GM19035 (cell line): Measurements from ENCODE around the gene ARHGEF10L.

ENCODE experiments used
- ATAC-seq: cut with Tn5 transposase; IDR thresholded peaks from one replicate; pipeline ENCODE4 v1.9.1; 2021; ENCODE audit not compliant: unreplicated experiment

ARHGEF10L gene

DNA sequence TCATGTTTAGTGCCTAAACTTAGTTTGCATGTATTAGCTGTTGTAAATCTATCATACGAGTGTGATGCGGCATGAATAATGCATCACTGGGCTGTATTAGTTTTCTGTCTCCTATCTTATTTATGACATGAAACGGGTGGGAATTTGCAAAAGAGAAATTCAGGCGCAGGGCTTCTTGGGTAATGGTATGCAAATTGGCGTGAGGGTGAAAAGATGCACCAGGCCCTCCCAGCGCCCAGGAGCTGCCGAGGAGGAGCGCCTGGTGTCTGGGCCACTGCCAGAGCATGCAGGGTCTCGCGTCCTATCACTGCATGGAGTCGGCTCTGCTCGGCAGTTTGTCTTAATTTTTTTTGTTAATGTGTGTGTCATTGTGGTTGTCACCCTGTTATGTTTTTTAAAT is 132.7 kb downstream of the ARHGEF10L start:
- ATAC-seq = no peak

DNA sequence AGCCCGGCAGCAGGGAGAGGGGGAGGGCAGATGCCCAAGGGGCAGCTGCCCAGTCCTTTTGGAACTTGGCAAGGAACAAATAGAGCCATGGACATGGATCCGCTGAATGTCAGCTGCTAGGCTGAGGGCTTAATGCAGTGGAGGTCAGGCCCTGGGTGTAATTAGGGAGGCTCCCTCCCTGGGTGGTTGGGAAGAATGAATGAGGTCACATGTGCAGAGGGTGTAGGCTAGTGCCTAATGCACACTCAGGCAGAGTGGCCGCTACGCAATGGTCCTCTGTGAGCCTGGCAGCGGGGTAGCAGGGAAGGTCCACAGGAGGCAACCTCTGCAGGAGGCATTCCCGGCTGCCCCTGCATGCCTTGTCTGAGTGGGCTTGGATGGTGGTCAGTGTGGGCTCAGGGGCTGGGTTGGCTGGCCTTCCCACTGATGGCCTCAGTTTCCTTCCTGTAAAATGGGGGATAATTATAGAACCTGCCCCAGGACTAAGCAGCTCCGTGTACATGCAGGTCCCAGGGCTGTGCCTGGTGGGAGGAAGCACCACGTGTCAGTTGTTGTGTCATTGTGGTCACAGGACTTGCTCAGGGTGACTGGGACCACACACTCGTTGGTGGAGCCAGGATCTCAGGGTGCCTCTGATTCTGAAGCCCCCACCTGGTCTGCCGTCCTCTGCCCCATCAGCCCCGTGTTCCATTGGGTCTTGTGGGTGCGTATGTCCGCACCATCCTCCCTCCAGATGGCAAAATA is 134.0 kb downstream of the ARHGEF10L start:
- ATAC-seq = no peak

DNA sequence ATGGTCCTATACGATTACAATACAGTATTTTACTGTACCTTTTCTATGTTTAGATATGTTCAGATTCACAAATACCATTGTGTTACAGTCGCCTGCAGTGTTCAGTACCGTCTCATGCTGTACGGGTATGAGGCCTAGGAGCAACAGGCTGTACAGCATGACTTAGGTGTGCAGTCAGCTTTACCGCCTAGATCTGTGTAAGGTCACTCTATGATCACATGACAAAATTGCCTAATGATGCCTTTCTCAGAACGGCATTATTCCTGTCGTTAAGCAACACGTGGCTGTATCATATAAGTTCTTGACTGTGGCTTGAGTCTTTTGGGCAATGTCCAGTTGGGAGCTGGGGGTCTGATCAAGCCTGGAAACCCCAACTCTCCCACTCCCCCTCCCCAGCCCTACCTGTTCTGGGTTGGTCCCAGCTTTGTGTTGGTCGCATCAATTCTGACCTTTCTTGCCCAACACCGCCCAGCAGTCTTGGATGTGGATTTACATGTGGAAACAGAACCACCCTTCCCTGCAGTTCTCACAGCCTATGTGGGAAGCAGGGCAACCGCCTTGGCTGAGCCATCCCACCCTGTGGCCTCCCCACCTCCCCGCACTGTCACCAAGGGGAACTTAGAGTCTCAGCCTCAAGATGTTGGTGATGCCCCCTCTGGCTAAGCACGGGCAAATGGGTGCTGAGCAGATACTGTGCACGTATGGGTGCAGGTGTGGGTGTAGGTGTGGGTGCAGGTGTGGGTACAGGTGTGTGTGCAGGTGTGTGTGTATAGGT is 135.4 kb downstream of the ARHGEF10L start:
- no peak for ATAC-seq

DNA sequence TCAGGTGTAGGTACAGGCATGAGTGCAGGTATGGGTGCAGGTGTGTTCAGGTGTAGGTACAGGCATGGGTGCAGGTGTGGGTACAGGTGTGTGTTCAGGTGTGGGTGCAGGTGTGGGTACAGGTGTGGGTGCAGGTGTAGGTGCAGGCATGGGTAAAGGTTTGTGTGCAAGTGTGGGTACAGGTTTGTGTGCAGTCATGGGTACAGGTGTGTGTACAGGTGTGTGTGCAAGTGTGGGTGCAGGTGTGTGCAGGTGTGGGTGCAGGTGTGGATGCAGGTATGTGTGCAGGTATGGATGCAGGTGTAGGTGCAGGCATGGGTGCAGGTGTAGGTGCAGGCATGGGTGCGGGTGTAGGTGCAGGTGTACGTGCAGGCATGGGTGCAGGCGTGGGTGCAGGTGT is 136.2 kb downstream of the ARHGEF10L start:
- no peak for ATAC-seq

DNA sequence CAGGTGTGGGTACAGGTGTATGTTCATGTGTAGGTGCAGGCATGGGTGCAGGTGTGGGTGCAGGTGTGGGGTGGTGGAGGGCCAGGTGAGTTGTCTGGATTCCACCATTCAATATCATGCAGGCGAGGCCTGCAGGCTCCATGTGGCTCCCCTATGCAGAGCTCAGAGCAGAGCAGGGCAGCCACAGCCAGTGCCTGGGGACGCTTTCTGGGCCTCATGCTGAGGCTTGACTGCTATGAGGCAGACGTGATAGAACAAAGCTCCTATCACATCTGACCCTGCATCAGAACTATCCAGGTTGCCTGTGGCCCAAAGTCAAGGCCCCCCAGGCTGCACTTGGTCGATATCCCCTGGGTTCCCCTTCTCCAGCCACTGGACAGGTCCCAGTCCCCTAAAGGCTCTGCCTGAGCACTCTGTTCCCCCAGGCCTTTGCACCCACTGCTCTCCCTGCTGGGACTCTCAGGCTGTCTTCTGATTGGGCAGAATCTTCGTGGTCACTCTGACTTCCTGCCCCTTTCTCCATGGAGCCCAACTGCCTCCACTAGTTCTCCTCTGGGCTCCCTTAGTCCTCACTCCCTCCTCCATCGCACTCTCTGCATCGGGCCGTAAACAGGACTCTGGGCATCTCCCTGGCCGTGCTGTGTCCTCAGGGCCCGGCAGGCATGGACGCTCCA is 137.0 kb downstream of the ARHGEF10L start:
- no peak for ATAC-seq

DNA sequence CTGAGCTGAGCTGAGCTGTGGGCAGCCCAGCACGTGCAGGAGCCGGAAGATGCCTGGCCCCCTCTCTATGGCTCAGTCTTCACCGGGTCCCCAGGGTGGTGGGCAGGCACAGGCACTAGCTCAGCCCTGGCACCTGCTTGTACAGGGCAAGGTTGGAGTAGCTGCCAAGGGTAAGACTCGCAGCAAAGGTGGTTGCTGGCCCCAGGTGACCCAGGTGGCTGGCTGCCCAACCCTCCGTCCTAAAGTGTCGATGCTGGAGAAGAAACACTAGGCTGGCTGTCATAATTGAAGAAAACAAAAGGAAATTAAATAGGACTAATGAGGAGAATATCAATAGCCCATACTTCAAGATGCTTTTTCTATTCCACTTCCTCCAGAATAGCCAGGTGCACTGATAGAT is 138.5 kb downstream of the ARHGEF10L start:
- ATAC-seq = no peak

DNA sequence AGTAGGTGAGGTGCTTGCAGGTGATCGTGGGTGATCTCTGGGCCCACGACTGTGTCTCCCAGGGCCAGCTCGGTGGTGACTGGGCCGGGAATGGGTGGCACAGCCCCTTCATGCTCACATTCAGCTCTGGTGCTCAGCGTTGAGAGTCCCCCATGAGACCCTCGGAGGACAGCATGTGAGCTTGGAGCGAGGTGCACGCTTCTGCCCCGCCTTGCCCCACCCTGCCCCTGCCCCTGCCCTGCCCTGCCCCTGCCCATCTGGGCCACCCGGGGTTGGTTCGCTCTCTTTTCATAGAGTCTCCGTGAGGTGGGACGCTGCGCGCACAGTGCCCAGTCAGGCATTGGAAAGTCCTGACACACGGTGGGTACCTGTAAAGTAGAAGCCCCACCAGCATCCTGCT is 140.4 kb downstream of the ARHGEF10L start:
- no peak for ATAC-seq

DNA sequence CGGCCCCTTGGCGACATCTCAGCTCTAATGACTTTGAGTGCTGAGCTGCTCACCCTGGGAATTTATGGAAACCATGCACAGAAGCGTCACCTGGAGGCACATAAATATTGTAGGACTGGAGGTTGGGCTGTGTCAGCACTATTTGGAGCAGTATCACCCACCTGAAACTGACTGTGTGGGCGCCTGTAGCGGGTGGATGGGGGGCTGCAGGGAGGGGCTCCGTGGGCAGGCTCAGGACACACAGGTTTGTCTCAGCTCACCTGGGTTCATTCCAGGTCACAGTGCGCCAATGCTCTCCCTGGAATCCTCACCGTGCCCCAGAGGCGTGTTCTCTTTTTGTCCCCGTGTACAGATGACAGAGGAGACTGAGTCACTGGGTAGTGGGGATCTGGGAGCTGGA is 140.8 kb downstream of the ARHGEF10L start:
- no peak for ATAC-seq

DNA sequence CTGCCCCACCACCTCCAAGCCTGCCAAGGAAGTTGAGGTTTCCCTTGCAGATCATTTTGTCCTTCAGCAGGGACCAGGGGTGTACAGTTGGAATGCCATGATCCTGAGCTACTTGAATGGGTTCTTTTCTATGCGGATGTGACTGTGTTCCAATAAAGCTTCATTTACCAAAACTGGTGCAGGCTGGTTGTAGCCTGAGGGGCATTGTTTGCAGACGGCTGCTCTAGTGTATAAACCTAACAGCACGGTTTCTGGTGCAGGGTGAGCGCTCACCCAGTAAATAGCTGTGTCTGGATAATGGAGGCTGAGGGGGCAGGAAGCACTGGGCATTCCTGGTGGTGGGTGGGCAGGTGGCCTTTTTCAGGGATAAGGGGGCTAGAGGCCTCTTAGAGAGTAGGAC is 142.9 kb downstream of the ARHGEF10L start:
- no peak for ATAC-seq

DNA sequence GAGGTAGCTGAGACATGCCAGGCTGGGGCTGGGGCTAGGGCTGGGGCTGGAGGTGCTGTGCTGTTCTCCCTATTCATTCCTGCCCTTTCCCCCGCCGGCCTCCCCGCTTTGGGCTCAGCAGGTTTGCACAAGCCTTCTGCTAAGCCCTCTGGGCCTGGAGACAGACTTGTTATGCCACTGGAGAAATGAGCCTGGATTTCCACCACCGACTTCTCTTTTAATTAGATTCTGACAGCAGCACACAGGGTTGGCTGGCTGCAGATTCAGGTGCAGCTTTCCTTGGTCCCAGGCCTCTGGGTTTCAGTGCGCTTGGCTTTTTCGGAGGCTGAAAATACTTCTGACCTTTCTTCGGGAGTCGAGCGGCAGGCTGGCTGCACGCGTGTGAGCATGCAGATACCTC is 144.1 kb downstream of the ARHGEF10L start:
- ATAC-seq = no peak

DNA sequence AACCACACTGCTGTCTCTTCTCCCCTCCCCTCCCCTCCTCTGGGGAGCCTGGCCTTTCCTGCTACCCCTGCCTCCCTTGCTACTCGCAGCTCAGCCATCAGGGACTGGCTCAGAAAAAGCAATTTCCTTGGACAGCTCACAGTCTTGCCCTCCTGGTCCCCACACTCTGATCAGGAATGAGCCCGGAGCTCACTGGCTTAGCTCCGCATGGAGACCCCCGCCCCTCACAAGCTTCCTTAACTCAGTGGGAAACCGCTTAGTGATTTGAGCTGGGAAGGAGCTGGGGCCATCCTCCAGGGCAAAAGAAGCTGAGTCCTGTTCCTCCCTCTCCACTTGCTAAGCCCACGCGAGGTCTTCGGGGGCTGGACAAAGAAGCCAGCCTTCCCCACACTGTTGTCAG is 145.3 kb downstream of the ARHGEF10L start:
- no peak for ATAC-seq

DNA sequence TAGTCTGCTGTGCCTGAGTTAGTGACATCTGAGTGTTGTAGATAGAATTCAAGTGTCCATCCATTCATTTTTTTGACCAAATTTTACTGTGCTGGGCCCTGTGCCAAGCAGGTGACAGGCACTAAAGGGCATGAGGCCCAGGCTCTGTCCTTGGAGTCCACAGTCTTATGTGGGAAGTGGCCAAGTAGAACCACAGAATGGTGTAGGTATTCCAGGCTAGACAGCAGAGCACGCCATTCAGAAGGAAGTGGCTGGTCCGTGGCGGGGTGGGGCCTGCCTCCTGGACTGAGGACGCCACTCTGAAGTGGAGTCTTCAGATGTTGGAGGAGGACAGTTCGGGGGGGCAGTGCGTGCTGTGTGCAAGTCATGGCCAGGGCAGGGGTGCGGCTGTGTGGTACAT is 146.8 kb downstream of the ARHGEF10L start:
- no peak for ATAC-seq

DNA sequence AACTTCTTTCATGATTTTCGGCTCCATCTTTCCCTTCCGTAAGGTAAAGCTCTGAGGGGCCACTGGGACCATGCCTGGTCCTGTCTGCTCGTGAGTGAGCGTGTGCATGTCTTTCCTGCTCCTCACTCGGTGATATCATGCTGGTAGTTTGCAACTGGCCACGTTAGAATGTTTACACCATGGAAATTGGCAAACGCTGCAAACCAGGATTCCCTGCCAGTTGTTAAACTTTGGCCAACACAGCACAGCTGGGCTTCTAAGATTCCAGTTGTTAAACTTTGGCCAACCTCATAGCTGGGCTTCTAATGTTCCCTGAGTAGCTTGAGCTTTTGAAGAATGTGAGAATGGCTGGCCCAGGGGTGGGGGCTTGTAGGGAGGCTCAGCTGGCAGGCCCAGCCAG is 147.6 kb downstream of the ARHGEF10L start:
- no peak for ATAC-seq

DNA sequence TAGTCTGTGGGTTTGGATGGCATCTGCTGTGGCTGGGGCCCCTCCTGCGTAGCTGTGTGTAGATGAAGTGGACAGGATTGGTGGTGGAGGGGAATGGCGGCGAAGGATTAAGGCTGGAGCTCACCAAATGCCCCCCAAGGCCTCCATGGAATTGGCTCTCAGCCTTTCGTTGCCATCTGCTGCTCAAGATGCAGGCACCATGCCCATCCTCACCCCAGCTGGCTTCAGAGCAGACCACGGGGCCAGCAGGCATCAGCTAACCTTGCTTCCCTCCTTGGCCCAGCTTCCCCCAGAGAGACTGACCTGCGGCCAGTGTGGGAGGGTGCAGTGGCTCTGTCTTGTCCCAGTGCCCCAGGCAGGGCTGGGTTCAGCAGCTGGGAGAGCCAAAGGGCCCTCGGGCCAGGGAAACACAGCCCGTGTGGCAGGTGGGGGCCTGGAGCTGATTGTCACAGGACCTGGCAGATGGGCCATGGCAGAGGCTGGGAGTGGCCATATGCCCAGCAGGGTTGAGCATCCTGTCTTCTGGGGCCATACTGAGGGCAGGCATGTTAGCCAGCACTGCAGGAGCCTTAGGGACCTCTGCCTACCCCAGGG is 148.8 kb downstream of the ARHGEF10L start:
- ATAC-seq = no peak

DNA sequence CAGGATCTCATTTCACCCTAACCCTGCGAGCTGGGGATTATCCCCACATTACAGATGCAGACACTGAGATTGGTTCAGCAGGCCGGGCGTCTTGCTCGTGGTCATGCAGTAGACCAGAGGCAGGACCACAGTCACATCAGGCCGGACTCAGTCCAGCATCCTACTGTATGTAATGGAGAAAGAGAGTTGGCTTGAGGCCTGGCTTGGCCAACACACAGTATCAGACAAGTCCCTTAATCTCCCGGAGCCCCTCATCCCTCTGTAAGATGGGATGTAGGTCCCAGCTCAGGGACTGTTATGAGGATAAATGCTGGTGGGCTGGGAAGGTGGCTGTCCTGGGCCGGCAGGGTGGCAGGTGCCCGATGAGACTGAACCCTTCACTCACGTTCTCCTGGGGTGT is 149.5 kb downstream of the ARHGEF10L start:
- no peak for ATAC-seq

DNA sequence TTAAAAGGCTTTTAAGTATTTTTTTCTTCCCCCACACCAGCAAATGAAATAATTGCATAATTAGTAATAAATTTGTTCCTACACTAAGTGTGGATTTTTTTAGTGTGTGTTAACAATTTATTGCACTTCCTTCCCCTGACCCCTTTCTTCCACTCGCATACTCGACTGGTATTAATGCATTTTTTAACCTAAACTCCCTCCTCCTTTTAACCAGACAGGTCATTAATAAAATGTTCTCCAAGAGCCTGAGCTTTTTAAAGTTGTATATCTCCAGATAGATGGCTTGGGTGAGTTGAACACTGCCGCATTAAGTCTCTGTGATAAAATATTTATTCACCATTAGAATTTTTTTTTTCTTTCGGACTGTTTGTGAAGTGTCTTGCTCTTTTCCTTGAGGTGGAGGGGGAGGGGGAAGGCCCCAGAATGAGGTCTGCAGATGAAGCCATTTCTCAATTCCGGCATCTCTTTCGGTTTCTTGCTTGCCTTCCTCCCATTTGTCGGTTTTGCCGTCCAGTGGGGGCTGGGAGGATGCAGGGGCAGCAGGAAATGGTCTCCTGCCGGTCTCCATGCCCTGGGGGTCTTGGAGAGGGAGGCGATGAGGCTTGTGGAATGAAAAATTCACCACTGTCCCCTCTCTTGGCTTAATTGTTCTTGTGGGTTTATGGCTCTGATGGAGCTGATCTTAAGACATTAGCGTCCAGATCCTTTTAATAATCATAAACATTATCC is 151.6 kb downstream of the ARHGEF10L start:
- ATAC-seq = no peak

DNA sequence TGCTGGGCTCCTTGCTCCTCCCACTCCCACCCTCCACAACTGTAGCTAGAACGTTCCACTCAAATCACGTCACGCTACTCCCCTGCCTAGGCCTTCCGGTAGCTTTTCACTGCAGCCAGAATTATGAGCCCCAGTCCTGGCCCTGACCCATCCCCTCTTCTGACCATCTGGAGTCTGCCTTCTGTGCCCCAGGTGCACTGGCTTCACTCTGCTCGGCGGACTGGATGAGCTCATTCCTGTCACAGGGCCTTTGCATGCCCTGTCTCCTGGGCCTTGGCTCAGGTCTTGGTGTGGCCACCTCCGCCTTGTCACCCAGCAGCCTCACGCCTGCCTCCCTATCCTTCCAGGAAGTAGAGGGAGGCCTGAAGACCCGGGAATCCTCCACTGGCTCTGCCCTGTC is 153.1 kb downstream of the ARHGEF10L start:
- no peak for ATAC-seq

DNA sequence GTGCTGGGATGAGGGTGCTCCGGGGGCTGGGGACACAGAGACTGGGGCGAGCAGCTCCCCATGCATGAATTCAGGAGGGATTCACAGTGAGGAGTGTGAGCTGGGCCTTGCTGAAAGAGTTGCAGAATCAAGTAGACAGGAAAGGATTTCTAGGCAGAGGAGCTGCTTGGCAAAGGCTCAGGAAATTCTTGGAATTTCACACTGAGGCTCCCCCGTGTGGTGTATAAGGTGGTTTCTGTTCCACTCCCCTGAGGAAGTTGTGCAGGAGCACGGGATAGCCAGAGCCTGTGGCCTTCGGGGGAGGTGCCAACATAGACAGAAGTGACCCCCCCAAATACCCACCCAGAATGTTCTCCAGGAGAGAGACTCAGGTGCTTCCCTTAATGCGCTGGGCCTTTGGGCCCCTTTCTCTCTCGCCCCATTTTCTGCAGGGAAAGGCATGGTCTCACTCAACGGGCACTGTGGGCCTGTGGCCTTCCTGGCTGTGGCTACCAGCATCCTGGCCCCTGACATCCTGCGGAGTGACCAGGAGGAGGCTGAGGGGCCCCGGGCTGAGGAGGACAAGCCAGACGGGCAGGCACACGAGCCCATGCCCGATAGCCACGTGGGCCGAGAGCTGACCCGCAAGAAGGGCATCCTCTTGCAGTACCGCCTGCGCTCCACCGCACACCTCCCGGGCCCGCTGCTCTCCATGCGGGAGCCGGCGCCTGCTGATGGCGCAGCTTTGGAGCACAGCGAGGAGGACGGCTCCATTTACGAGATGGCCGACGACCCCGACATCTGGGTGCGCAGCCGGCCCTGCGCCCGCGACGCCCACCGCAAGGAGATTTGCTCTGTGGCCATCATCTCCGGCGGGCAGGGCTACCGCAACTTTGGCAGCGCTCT is 157.2 kb downstream of the ARHGEF10L start:
- ATAC-seq = no peak

DNA sequence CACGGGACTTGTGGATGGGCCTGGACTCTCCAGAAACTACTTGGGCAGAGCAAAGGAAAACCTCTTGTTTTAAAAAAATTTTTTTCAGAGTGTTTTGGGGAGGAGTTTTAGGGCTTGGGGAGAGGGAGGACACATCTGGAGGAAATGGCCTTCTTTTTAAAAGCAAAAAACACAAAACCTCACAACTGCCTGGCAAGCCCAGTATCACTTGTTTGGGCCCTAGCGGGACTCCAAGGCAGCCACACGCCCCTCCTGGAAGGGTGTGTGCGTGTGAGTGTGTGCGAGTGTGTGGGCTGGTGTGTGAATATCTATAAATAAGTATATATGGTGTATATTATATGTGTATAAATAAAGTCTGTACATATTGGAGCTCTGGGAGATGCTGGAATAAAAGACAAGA is 158.0 kb downstream of the ARHGEF10L start:
- no peak for ATAC-seq

DNA sequence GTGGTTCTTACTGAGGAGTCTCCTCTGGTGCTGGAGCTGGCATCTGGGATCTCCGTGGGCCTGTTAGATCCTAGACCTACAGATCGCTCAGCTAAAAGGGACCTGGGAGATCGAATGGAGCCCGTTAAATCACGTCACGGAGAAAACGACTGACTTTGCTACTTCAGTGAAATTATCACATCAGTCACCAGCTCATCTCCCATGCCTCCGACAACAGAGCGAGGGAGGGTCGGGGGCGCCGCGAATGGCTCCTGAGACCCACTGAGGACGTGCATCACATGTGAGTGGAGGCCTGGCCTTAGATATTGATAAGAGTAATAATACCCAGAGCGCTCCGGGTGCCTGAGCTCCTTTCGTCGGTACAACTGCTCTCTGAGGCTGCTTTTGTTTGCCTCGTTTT is 160.1 kb downstream of the ARHGEF10L start:
- no peak for ATAC-seq
